ENCODE data around the gene SRGAP1.
"Not testable (repeated sequence)": the region's sequence is repeated elsewhere in the genome, so short reads cannot be mapped to it uniquely, and the experiment has no call there.

Gene SRGAP1

GRCh38 chr12:64132672-64133071 lies 288.2 kb downstream of the SRGAP1 start:
- not testable (repeated sequence) for DNase-seq

DNA sequence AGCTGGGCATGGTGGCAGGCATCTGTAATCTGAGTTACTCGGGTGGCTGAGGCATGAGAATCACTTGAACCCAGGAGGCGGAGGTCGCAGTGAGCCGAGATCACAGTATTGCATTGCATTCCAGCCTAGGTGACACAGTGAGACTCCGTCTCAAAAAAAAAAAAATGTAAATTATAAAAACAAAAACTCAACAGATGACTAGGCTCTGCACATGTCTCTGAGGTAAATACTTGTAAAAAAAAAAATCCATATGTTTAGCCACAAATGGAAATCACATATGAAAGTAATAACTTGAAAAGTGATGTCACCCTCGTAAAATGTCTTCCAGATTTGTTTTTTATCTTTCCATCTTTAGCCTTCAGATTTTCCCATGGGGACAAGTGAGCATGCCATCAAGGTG lies 292.6 kb downstream of the SRGAP1 start:
- DNase-seq = no peak

DNA sequence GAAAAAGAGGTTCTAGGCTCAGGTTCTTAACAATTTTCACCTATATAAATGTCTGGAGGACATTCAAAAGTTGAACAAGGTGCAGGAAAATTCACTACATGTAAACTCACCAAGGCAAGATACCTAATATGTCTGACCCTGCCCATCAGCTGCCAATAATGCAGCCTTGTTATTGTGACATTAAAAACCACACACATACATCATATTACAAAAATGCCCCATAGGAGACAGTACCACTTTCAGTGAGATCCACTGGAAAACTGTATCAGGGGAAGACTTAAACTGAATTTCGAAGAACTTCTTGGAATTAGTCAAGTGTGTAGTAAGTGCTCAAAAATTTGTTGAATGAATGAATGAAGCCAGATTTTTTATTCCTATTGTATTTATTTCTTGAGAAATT lies 294.5 kb downstream of the SRGAP1 start:
- DNase-seq = no peak

GRCh38 chr12:64142382-64142781 lies 297.9 kb downstream of the SRGAP1 start:
- no peak for DNase-seq

GRCh38 chr12:64142784-64143183 lies 298.3 kb downstream of the SRGAP1 start:
- DNase-seq = no peak

GRCh38 chr12:64145226-64145625 lies 300.7 kb downstream of the SRGAP1 start:
- no peak for DNase-seq

- DNase-seq = no peak
Observed at GRCh38 chr12:64147011-64147631, 302.6 kb downstream of the SRGAP1 start.

GRCh38 chr12:64147875-64148274 lies 303.4 kb downstream of the SRGAP1 start:
- DNase-seq = no peak

- DNase-seq = no peak
Observed at GRCh38 chr12:64154677-64155076, 310.2 kb downstream of the SRGAP1 start.

DNA sequence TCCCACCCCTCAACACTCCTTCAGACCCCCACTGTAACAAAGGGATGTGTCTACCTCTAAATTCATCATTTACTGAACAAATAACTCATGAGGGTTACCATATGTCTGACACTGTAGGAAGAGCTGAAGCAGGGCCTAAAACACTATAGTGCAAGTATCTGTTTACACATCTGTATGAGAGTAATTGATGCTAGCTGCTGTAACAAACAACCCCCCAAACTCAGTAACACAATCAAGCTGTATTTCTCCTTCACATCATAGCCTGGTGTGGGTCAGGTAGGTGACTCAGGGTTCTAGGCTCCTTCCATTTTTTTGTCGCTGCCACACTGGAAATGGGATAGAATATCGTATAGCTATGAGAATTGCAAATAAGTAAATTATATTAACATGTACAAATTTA lies 312.6 kb downstream of the SRGAP1 start:
- DNase-seq = no peak

- DNase-seq = no peak
Observed at GRCh38 chr12:64160021-64160710, 315.7 kb downstream of the SRGAP1 start.

- no peak for DNase-seq
Observed at GRCh38 chr12:64160711-64161060, 316.2 kb downstream of the SRGAP1 start.

- not testable (repeated sequence) for DNase-seq
Observed at GRCh38 chr12:64166606-64167005, 322.1 kb downstream of the SRGAP1 start.

- not testable (repeated sequence) for DNase-seq
Observed at GRCh38 chr12:64167041-64167440, 322.5 kb downstream of the SRGAP1 start.

DNA sequence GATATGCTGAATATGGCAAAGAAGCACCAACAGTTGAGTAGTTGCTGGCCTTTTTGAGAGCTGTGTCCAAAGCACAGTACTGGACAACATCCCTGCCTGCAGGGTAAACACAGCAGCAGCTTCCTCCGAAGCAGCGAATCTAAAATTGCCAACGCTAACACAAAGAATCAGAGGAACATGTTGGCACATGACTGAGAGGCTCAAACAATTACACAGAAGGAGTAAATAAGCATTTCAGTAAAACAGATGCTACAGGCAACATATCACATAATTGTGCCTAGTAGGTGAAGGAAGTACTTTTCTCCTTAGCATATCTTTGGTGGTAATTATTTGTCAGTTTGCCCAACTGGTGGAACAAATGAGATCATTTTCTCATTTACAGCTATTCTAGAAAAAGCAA lies 325.5 kb downstream of the SRGAP1 start:
- DNase-seq = no peak

DNA sequence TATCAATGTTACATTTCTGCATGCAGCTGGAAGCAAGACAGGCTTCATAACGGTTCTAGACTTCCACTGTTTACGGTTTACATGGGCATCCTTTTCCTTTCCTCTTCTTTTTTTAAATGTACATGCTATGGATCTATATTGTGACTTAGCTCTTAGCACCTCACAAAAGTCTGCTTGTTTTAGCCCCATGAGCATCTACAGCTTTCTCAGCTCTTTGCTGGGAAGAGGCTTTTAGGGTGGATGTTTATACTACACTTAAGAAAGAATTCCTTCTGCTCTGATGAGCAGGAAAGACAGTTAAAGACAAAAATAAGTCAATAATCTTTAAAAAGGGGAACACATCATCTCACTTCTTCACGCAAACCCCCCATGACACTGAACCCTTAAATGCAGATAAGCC lies 326.2 kb downstream of the SRGAP1 start:
- DNase-seq = no peak

DNA sequence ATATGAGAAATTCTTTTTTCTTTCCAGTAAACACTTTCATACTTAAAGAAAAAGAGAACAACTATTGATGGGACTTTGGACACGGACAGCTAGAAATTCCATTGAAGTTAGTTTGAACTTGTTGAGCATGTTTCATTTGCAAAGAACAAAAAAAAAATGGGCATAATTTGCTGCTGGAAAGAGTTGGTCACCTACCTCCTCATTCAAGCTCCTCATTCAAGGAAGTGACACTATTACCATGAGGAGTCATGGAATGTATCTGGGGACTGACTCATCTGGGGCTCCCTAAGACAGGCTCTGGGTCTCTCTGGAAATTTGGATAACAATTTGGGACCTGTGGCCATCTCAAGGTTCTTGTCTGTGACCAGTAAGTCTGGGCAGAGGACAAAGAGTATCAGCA lies 327.2 kb downstream of the SRGAP1 start:
- no peak for DNase-seq

- DNase-seq = no peak
Observed at GRCh38 chr12:64172143-64172970, 327.9 kb downstream of the SRGAP1 start.

- no peak for DNase-seq
Observed at GRCh38 chr12:64173456-64173855, 329.0 kb downstream of the SRGAP1 start.

DNA sequence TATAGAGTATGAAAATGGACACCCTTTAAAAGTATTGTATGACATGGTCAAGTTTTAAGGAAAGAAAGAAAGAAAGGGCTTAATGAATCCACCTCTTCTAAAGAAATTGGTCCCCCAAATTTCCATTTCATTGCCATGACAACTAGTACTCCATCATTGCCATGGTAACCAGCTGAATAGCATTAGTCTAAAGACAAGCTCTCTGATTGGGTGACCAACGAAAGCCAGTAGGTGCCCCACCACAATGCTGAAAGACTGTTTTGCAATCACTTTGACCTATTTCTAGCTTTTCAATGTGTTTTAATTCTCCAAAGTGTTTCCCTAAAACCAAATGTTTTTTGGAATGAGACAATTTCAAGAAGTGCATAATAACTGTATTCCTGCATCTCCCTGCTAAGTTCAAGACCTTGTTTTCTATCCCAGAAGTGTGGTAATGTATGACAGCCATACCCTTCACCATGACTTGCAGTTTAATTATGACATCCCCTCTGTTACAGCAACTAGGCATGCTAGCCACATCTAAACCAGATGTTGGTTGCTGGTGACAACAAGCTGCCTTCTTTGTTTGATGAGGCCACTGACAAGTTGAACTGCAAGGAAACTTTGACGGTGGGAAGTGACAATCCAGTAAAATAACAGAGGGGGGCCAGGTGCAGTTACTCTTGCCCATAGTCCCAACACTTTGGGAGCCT lies 330.9 kb downstream of the SRGAP1 start:
- DNase-seq = no peak

- no peak for DNase-seq
Observed at GRCh38 chr12:64177001-64177400, 332.5 kb downstream of the SRGAP1 start.

- DNase-seq = no peak
Observed at GRCh38 chr12:64178122-64178521, 333.6 kb downstream of the SRGAP1 start.

GRCh38 chr12:64180951-64181350 lies 336.5 kb downstream of the SRGAP1 start:
- DNase-seq = no peak
